Epidermal melanocyte (primary cell): ENCODE results near the gene CAPN13.

Source experiments
- DNase-seq: peaks from one replicate; pipeline ENCODE4 v3.0.0; 2011; ENCODE audit warnings: low spot score; ENCODE audit not compliant: insufficient read length

The CAPN13 gene

DNA sequence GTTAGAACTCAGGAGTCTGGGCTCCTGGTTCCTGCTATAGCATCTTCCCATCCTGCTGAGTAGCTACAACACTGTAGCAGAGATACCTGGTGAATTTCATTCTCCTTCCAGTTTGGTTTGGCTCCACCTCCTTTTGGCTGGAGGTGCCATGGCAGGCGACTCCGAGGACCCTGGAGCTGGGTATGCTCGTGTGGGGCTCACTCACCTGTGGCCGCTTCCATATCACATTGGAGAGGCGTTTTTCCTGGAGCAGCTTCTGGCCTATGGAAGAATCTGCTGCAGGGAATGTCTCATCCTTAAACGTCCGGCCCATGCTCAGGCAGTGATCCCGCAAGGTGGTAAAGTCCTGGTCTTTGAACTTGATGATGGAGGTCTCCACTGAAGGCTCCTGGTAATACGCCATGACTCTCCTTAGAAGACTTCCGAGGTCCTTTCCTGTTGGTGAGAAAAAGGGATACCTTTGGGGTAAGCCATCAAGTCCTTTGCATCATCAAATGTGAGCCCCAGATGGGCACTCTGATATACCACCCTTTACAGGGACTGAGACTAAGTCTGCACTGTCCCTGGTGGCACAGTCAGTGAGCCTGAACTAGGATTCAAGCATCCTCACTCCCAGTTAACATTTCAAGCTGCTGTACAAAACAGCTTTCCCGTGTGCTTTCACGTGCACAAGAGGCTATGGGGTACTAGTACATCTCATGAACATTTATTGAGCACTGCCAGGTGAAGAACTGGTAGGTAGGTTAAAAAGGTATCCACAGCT is 20.1 kb downstream of the CAPN13 start:
- DNase-seq: no peak

- no peak for DNase-seq
Measured at GRCh38 chr2:30784682-30785081, 22.6 kb downstream of the CAPN13 start.

DNA sequence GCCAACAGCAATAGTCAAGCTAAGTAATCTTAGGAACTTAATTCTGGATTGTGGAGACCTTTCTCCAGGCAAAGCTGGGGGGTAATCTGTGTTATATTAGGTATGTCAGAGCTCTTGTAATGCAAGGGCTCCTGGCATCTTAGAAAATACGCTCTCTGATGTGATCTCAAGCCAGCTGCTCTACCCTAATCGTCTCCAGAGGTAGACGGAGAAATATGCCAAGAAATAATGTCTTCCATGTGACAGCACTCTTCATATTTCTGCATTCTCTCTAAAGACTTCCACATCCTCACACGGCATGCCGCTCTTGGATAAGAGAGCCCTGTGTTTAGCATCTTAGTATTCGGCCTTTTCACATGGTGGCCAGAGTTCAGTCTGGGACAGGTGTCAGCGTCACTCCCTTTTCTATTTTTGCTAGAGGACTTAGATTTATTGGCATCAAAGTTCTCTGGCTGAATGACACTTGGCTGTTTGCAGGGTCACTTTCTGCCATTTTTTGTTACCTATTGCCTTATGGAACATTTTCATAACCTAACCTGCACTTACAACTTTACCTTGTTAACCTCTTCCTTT is 25.2 kb downstream of the CAPN13 start:
- no peak for DNase-seq

- no peak for DNase-seq
Measured at GRCh38 chr2:30781451-30781850, 25.8 kb downstream of the CAPN13 start.

GRCh38 chr2:30780776-30781330 is 26.4 kb downstream of the CAPN13 start:
- no peak for DNase-seq

GRCh38 chr2:30778611-30779010 is 28.6 kb downstream of the CAPN13 start:
- DNase-seq: no peak

DNA sequence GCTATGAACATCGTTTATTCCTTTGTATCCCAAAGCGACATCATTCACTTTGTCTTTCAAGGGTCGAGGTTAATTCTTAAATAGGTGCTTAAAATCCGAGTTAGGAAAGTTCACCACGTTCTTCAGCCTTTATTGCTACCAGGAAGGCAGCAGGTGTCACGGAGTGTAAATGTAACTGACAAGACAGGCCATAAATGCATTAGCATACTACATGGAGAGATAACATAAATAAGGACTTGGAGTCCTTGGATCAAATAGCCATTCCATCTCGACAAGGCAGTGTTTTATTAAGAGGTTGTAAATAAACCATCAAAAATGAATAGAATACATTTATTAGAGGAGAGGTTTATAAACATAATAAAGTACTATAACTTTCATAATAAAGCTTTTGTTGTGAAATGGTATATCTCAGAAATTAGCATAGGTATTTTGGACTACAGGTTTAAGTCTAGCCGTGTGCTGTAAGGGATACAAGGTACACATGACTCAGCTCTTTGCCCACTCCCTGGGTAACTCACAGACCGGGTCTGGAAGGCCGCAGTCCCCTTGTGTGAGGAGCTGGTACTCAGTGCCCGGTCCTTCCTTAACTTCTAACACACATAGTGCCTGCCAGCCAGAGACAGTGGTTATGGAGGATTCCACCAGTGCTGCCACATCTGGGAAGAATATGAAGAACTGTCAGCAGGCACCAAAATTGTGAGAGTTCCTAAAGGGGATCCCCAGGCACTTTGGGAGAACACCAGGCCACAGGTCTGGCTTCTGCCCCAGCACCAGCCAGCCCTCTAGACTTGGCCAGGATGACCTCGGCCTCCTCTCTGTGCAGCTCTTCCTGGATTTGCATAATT is 29.4 kb downstream of the CAPN13 start:
- DNase-seq: no peak

DNA sequence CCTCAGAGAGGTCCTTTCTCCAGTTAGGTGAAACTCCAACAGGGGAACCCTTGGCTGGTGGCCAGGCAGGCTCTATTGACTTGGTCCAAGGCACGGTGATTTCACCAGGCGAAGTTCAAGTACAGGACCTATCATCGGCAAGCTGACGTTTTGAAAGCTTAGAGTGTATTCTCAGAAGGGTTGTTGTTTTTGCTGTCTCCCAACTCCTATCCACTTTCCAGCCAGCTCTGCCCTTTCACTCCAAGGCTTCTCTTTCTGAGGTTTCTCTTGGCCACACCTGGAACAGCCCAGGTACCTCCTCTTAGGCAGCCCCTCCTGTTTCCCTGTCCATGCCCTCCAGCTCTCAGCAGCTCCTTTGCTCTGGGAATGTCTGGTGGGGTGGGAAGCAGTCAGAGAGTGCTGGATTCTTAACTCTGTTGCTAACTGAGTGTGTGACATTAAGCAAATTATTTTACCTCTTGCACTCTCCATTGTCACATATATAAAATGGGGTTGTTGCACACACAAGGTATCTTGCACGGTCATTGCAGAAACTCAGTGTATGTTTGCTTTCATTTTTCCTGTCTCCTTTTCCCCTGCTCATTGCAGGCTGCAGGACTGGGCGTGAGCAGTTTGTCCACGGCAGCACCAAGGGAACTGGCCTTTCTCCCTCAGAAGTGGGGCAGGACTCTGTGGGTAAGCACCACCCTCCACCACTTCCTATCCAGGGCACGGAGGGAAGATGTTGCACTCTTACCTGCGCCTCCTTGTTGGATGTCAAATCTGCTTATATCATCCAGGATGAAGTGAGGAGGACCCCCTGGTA is 30.2 kb downstream of the CAPN13 start:
- DNase-seq: no peak

DNA sequence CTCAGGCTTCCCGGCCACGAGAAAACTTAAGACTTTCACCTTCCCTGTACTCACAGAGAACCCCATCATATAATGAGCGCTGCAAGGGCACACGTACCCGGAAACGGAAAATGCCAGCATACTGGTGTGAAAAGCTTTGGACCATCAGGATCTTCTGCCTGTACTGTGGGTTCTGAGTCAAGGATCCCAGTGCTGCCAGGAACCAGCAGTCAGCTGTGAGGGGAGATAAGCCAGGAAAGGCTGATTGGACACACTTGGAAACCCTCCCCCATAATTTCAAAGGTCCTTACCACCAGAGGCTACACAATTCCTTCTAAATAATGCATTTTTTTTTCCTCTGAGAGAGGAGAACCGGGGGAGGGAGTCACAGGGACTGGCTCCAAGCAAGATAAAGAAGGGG is 31.4 kb downstream of the CAPN13 start:
- DNase-seq: no peak

- no peak for DNase-seq
Measured at GRCh38 chr2:30772021-30772705, 35.1 kb downstream of the CAPN13 start.

- DNase-seq: no peak
Measured at GRCh38 chr2:30770816-30771576, 36.2 kb downstream of the CAPN13 start.

- no peak for DNase-seq
Measured at GRCh38 chr2:30769891-30770462, 37.3 kb downstream of the CAPN13 start.

GRCh38 chr2:30769481-30769780 is 37.8 kb downstream of the CAPN13 start:
- no peak for DNase-seq

GRCh38 chr2:30768708-30769480 is 38.4 kb downstream of the CAPN13 start:
- no peak for DNase-seq

- no peak for DNase-seq
Measured at GRCh38 chr2:30768036-30768686, 39.1 kb downstream of the CAPN13 start.

GRCh38 chr2:30766666-30767065 is 40.6 kb downstream of the CAPN13 start:
- no peak for DNase-seq

- DNase-seq: no peak
Measured at GRCh38 chr2:30765876-30766470, 41.3 kb downstream of the CAPN13 start.

- DNase-seq: no peak
Measured at GRCh38 chr2:30765191-30765590, 42.1 kb downstream of the CAPN13 start.
